HEK293 (cell line): ENCODE measurements around the gene UBQLN1.

Experiments
- KLF16 ChIP-seq: fragments of 450-650 bp; formaldehyde crosslinking; IDR thresholded peaks from 2 replicates; pipeline ENCODE4 v1.5.1; 2017; ENCODE audit warnings: missing biosample characterization, missing genetic modification characterization
- TRIM28 ChIP-seq: IDR thresholded peaks from 2 replicates; pipeline ENCODE4 v1.6.1; 2011; ENCODE audit warnings: low read length, control low read depth, borderline replicate concordance
- ZNF121 ChIP-seq: fragments of 450-650 bp; formaldehyde crosslinking; IDR thresholded peaks from 2 replicates; pipeline ENCODE4 v1.5.1; 2016; ENCODE audit warnings: missing biosample characterization, missing genetic modification characterization
- ZNF19 ChIP-seq: fragments of 450-650 bp; formaldehyde crosslinking; IDR thresholded peaks from 2 replicates; pipeline ENCODE4; 2016; ENCODE audit warnings: missing biosample characterization, missing genetic modification characterization, low read depth
- TF ChIP-seq, protein P1 (sequence below): IDR thresholded peaks from 2 replicates; pipeline ENCODE4 v1.6.1; 2011; ENCODE audit warnings: mild to moderate bottlenecking, low read depth, low read length, borderline replicate concordance
- TF ChIP-seq, protein P2 (sequence below): fragments of 450-650 bp; formaldehyde crosslinking; IDR thresholded peaks from 2 replicates; pipeline ENCODE4 v1.5.1; 2016; ENCODE audit warnings: missing biosample characterization, missing genetic modification characterization, low read depth
- TF ChIP-seq, protein P3 (sequence below): fragments of 450-650 bp; formaldehyde crosslinking; IDR thresholded peaks from 2 replicates; pipeline ENCODE4 v1.5.1; 2016; ENCODE audit warnings: missing biosample characterization, missing genetic modification characterization
- TF ChIP-seq, protein P4 (sequence below): fragments of 450-650 bp; formaldehyde crosslinking; IDR thresholded peaks from 2 replicates; pipeline ENCODE4 v1.5.1; 2016; ENCODE audit warnings: missing biosample characterization, missing genetic modification characterization, low read depth

DNA sequence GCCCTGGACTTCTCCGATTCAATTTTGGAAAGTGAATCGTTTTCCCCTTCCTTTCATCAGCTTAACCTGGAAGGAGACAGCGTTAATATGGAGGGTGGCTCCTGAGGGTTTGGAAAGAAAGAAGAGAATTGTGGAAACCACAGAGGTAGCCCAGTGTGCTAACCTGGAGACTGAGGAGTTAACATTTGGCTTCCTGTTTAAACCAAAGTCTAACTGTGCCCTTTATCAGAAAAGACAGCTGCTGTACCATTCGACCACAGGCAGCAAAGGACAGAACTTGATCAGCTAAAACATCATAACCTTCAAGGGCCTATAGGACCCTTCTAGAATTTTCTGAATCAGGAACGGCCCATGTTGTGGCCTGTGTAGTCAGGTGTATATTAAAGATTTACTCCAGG lies 84.1 kb downstream of the UBQLN1 start:
- no peak for TF ChIP-seq TRIM28
- TF ChIP-seq ZNF121 (tag by site-specific recombination) = no peak
- TF ChIP-seq, protein P1, sequence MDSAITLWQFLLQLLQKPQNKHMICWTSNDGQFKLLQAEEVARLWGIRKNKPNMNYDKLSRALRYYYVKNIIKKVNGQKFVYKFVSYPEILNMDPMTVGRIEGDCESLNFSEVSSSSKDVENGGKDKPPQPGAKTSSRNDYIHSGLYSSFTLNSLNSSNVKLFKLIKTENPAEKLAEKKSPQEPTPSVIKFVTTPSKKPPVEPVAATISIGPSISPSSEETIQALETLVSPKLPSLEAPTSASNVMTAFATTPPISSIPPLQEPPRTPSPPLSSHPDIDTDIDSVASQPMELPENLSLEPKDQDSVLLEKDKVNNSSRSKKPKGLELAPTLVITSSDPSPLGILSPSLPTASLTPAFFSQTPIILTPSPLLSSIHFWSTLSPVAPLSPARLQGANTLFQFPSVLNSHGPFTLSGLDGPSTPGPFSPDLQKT = no peak
- TF ChIP-seq, protein P2, sequence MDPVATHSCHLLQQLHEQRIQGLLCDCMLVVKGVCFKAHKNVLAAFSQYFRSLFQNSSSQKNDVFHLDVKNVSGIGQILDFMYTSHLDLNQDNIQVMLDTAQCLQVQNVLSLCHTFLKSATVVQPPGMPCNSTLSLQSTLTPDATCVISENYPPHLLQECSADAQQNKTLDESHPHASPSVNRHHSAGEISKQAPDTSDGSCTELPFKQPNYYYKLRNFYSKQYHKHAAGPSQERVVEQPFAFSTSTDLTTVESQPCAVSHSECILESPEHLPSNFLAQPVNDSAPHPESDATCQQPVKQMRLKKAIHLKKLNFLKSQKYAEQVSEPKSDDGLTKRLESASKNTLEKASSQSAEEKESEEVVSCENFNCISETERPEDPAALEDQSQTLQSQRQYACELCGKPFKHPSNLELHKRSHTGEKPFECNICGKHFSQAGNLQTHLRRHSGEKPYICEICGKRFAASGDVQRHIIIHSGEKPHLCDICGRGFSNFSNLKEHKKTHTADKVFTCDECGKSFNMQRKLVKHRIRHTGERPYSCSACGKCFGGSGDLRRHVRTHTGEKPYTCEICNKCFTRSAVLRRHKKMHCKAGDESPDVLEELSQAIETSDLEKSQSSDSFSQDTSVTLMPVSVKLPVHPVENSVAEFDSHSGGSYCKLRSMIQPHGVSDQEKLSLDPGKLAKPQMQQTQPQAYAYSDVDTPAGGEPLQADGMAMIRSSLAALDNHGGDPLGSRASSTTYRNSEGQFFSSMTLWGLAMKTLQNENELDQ (tag by site-specific recombination) = no peak
- TF ChIP-seq, protein P3, sequence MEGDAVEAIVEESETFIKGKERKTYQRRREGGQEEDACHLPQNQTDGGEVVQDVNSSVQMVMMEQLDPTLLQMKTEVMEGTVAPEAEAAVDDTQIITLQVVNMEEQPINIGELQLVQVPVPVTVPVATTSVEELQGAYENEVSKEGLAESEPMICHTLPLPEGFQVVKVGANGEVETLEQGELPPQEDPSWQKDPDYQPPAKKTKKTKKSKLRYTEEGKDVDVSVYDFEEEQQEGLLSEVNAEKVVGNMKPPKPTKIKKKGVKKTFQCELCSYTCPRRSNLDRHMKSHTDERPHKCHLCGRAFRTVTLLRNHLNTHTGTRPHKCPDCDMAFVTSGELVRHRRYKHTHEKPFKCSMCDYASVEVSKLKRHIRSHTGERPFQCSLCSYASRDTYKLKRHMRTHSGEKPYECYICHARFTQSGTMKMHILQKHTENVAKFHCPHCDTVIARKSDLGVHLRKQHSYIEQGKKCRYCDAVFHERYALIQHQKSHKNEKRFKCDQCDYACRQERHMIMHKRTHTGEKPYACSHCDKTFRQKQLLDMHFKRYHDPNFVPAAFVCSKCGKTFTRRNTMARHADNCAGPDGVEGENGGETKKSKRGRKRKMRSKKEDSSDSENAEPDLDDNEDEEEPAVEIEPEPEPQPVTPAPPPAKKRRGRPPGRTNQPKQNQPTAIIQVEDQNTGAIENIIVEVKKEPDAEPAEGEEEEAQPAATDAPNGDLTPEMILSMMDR (tag by site-specific recombination) = no peak
- no peak for TF ChIP-seq ZNF19 (tag by site-specific recombination)
- no peak for TF ChIP-seq KLF16
- TF ChIP-seq, protein P4, sequence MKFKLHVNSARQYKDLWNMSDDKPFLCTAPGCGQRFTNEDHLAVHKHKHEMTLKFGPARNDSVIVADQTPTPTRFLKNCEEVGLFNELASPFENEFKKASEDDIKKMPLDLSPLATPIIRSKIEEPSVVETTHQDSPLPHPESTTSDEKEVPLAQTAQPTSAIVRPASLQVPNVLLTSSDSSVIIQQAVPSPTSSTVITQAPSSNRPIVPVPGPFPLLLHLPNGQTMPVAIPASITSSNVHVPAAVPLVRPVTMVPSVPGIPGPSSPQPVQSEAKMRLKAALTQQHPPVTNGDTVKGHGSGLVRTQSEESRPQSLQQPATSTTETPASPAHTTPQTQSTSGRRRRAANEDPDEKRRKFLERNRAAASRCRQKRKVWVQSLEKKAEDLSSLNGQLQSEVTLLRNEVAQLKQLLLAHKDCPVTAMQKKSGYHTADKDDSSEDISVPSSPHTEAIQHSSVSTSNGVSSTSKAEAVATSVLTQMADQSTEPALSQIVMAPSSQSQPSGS (tag by site-specific recombination) = no peak
